HFF-Myc (cell line): ENCODE results near the gene LCA5.
"Not testable (repeated sequence)": the region's sequence is repeated elsewhere in the genome, so short reads cannot be mapped to it uniquely, and the experiment has no call there.

Experiments used
- DNase-seq: peaks from one replicate; pipeline ENCODE4 v3.0.0-alpha.2; 2011; ENCODE audit warnings: low read depth; ENCODE audit errors: extremely low read depth
- H3K4me3 ChIP-seq: replicated peaks from 2 replicates; pipeline ENCODE4 v1.5.1; 2011; ENCODE audit warnings: low read depth, mild to moderate bottlenecking, control low read depth, low read length
- CTCF ChIP-seq: IDR thresholded peaks from 2 replicates; pipeline ENCODE4 v1.5.1; 2012; ENCODE audit warnings: mild to moderate bottlenecking, low read depth, low read length, control low read depth; ENCODE audit errors: missing control alignments

Gene LCA5

GRCh38 chr6:79455446-79455845 is 81.8 kb downstream of the LCA5 start:
- no peak for DNase-seq
- no peak for TF ChIP-seq CTCF
- no peak overlapping the region for H3K4me3 ChIP-seq

- no peak for TF ChIP-seq CTCF
- H3K4me3 ChIP-seq: no peak overlapping the region
- DNase-seq: no peak
These were observed 83.6 kb downstream of the LCA5 start for GRCh38 chr6:79453558-79454042.

- no peak for TF ChIP-seq CTCF
- no peak for DNase-seq
- H3K4me3 ChIP-seq: no peak overlapping the region
These were observed 86.2 kb downstream of the LCA5 start for GRCh38 chr6:79450984-79451383.

- DNase-seq: no peak
- no peak overlapping the region for H3K4me3 ChIP-seq
- TF ChIP-seq CTCF: no peak
These were observed 91.2 kb downstream of the LCA5 start for GRCh38 chr6:79446006-79446405.

- DNase-seq, H3K4me3 ChIP-seq: not testable (repeated sequence)
These were observed 93.4 kb downstream of the LCA5 start for GRCh38 chr6:79443876-79444275.

GRCh38 chr6:79441192-79441591 is 96.0 kb downstream of the LCA5 start:
- no peak for DNase-seq
- TF ChIP-seq CTCF: no peak

GRCh38 chr6:79440598-79440997 is 96.6 kb downstream of the LCA5 start:
- no peak for DNase-seq
- TF ChIP-seq CTCF: no peak
- no peak overlapping the region for H3K4me3 ChIP-seq

More at GRCh38 chr6:79441192-79441591, 96.0 kb downstream of the LCA5 start:
- no peak overlapping the region for H3K4me3 ChIP-seq
